Loucy (cell line): ENCODE measurements around the gene UBE2J2.

ENCODE experiments used
- H2AFZ ChIP-seq: fragments of 200-600 bp; sonication (generic); 2 replicates; pipeline ENCODE4 v1.6.0; 2016; ENCODE audit warnings: antibody characterized with exemption, mild to moderate bottlenecking, low read length, moderate library complexity
- H3F3A ChIP-seq: fragments of 200-600 bp; 2 replicates; pipeline ENCODE4 v1.6.0; 2016; ENCODE audit warnings: antibody characterized with exemption, low read depth, mild to moderate bottlenecking
- H3K27me3 ChIP-seq: fragments of 200-600 bp; sonication (generic); 2 replicates; pipeline ENCODE4 v1.6.1; 2014; ENCODE audit warnings: low read length, mild to moderate bottlenecking; ENCODE audit not compliant: insufficient read depth, poor library complexity, severe bottlenecking
- H3K36me3 ChIP-seq: fragments of 200-600 bp; sonication (generic); 2 replicates; pipeline ENCODE4 v1.6.1; 2016; ENCODE audit warnings: low read length; ENCODE audit not compliant: insufficient read depth
- H3K4me1 ChIP-seq: fragments of 200-600 bp; sonication (generic); 2 replicates; pipeline ENCODE4 v1.5.1; 2014; ENCODE audit warnings: low read length, mild to moderate bottlenecking; ENCODE audit not compliant: insufficient read depth, poor library complexity, severe bottlenecking
- H3K4me2 ChIP-seq: fragments of 200-600 bp; sonication (generic); 2 replicates; pipeline ENCODE4 v1.6.0; 2014; ENCODE audit warnings: antibody characterized with exemption, low read length, low read depth, mild to moderate bottlenecking; ENCODE audit not compliant: poor library complexity, severe bottlenecking
- H3K4me3 ChIP-seq: fragments of 200-600 bp; sonication (generic); 2 replicates; pipeline ENCODE4 v1.5.1; 2014; ENCODE audit warnings: low read length, mild to moderate bottlenecking, mixed read lengths; ENCODE audit not compliant: poor library complexity, severe bottlenecking
- H3K79me2 ChIP-seq: fragments of 200-600 bp; sonication (generic); 2 replicates; pipeline ENCODE4 v1.6.1; 2014; ENCODE audit warnings: low read length; ENCODE audit not compliant: insufficient read depth
- H3K9ac ChIP-seq: fragments of 200-600 bp; sonication (generic); 2 replicates; pipeline ENCODE4 v1.6.0; 2014; ENCODE audit warnings: mild to moderate bottlenecking, low read depth, low read length, moderate library complexity; ENCODE audit not compliant: poor library complexity, severe bottlenecking
- H3K9me2 ChIP-seq: fragments of 200-600 bp; sonication (generic); replicated peaks from 2 replicates; pipeline ENCODE4 v1.6.1; 2016; ENCODE audit warnings: low read depth, low read length, mixed read lengths
- H3K9me3 ChIP-seq: fragments of 200-600 bp; sonication (generic); 2 replicates; pipeline ENCODE4 v1.6.1; 2014; ENCODE audit warnings: mild to moderate bottlenecking, antibody characterized with exemption, low read length, low read depth; ENCODE audit not compliant: insufficient read depth
- H4K20me1 ChIP-seq: fragments of 200-600 bp; sonication (generic); 2 replicates; pipeline ENCODE4 v1.6.0; 2014; ENCODE audit warnings: antibody characterized with exemption, low read length, mild to moderate bottlenecking; ENCODE audit not compliant: insufficient read depth, poor library complexity, severe bottlenecking
- EZH2phosphoT487 ChIP-seq: fragments of 200-600 bp; IDR thresholded peaks from 2 replicates; pipeline ENCODE4 v1.6.1; 2018; ENCODE audit warnings: antibody characterized with exemption, mild to moderate bottlenecking, moderate library complexity, borderline replicate concordance
- TF ChIP-seq, protein P1 (sequence below): fragments of 200-600 bp; sonication (generic); conservative IDR thresholded peaks from 2 replicates; pipeline ENCODE4 v1.5.1; 2014; ENCODE audit warnings: mild to moderate bottlenecking, antibody characterized with exemption, low read length

Gene UBE2J2

DNA sequence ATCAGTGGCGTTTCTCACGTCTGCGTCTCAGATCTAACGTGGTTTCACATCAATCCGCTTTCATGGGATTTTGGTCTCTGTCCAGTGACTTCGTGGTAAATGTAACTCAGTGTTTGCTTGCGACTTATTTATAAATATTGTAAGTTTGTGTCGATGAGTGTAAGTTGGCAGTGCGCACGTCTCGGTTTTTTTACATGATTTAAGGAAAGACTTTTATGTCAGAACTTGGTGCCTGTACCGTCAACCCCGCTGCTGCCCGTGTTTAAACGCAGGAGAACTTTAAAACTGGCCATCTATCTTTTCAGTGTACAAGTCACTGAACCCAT is 40.1 kb downstream of the UBE2J2 start:
- Histone ChIP-seq H3K9me3 (no peaks in the 10 kb centered on the region), H3K9me2 (no peaks in the 10 kb centered on the region), H3K79me2 (peaks cover 62% of the 10 kb centered on the region), H3K4me1 (peaks cover 23% of the 10 kb centered on the region), H3F3A (no peaks in the 10 kb centered on the region), H3K4me3 (peak overlapping the region; percentile 72), H4K20me1 (peaks cover 13% of the 10 kb centered on the region), H3K4me2 (peak overlapping the region; percentile 87), H3K9ac (peak overlapping the region; percentile 66), H3K36me3 (peaks cover under 1% of the 10 kb centered on the region; the same call in 1 of the 2 replicates), H3K27me3 (no peaks in the 10 kb centered on the region), H2AFZ (no peak overlapping the region)
- TF ChIP-seq EZH2phosphoT487, result no peak
- TF ChIP-seq, protein P1, sequence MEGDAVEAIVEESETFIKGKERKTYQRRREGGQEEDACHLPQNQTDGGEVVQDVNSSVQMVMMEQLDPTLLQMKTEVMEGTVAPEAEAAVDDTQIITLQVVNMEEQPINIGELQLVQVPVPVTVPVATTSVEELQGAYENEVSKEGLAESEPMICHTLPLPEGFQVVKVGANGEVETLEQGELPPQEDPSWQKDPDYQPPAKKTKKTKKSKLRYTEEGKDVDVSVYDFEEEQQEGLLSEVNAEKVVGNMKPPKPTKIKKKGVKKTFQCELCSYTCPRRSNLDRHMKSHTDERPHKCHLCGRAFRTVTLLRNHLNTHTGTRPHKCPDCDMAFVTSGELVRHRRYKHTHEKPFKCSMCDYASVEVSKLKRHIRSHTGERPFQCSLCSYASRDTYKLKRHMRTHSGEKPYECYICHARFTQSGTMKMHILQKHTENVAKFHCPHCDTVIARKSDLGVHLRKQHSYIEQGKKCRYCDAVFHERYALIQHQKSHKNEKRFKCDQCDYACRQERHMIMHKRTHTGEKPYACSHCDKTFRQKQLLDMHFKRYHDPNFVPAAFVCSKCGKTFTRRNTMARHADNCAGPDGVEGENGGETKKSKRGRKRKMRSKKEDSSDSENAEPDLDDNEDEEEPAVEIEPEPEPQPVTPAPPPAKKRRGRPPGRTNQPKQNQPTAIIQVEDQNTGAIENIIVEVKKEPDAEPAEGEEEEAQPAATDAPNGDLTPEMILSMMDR, result no peak

DNA sequence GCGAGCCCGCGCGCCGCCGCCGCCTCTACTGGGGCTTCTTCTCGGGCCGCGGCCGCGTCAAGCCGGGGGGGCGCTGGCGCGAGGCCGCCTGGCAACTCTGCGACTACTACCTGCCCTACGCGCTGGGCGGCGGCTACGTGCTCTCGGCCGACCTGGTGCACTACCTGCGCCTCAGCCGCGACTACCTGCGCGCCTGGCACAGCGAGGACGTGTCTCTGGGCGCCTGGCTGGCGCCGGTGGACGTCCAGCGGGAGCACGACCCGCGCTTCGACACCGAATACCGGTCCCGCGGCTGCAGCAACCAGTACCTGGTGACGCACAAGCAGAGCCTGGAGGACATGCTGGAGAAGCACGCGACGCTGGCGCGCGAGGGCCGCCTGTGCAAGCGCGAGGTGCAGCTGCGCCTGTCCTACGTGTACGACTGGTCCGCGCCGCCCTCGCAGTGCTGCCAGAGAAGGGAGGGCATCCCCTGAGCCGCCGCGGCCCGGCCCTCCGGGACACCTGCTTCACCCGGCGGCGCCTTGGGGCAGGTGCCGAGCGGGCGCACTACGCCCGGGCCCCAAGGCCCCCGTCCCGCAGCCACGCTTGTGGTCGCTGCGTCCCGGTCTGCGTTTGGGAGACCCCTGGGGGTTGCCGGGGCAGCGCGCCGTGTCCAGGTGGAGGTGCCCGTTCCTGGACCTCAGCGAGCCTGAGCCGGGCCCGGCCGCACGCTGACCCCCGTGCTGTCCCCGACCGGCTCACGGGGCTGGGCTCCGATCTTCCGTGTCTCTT is 40.7 kb downstream of the UBE2J2 start:
- peak overlapping the region; percentile 72 for H3K4me3 ChIP-seq

GRCh38 chr1:1232208-1232795 is 41.4 kb downstream of the UBE2J2 start, which contains the start of gene B3GALT6:
TSS of gene B3GALT6 (plus strand) at chr1:1232237. CDS start at chr1:1232279, 42 bp downstream.
- H3K4me3 ChIP-seq, result peak within 1 kb of the TSS; percentile 97
- H3K9ac ChIP-seq, result peak within 1 kb of the TSS; percentile 99
- no peaks in the 10 kb centered on the region for H3K27me3 ChIP-seq
- peaks cover 75% of the 10 kb centered on the region for H3K79me2 ChIP-seq
- peak within 1 kb of the TSS; percentile 87 for H2AFZ ChIP-seq
- peaks cover 18% of the 10 kb centered on the region for H4K20me1 ChIP-seq
- no peaks in the 10 kb centered on the region for H3K9me3 ChIP-seq
- TF ChIP-seq, protein P1, result no peak
- TF ChIP-seq EZH2phosphoT487, result no peak
- H3K9me2 ChIP-seq, result no peaks in the 10 kb centered on the region
- no peaks in the 10 kb centered on the region for H3F3A ChIP-seq
- peaks cover 4% of the 10 kb centered on the region; the same call in 1 of the 2 replicates for H3K36me3 ChIP-seq
- H3K4me1 ChIP-seq, result peaks cover 25% of the 10 kb centered on the region
- H3K4me2 ChIP-seq, result peak within 1 kb of the TSS; percentile 87

More for the DNA sequence above, 40.7 kb downstream of the UBE2J2 start:
- H3K4me1 ChIP-seq, result peaks cover 25% of the 10 kb centered on the region
- TF ChIP-seq, protein P1, result no peak
- no peak for TF ChIP-seq EZH2phosphoT487
- no peak overlapping the region for H2AFZ ChIP-seq
- H4K20me1 ChIP-seq, result peaks cover 18% of the 10 kb centered on the region
- no peaks in the 10 kb centered on the region for H3K9me3 ChIP-seq
- H3F3A ChIP-seq, result no peaks in the 10 kb centered on the region
- peak overlapping the region; percentile 87 for H3K4me2 ChIP-seq
- H3K27me3 ChIP-seq, result no peaks in the 10 kb centered on the region
- peaks cover 4% of the 10 kb centered on the region; the same call in 1 of the 2 replicates for H3K36me3 ChIP-seq
- H3K9ac ChIP-seq, result peak overlapping the region; percentile 66
- peaks cover 68% of the 10 kb centered on the region for H3K79me2 ChIP-seq
- no peaks in the 10 kb centered on the region for H3K9me2 ChIP-seq
